Fibroblast of lung (primary cell): ENCODE data around the gene THUMPD1. TPM values are rescaled to one million over a fixed set of nuclear protein-coding genes. Genes with fewer than 3 reads are reported as not detected.
"Not testable (repeated sequence)": the region's sequence is repeated elsewhere in the genome, so short reads cannot be mapped to it uniquely, and the experiment has no call there.

ENCODE experiments used
- DNase-seq, 2 donors: peaks; one replicate each; pipeline versions ENCODE4 v3.0.0 to v3.0.0-alpha.2; 2010; ENCODE audit warnings: low read depth in 2 of 2
- H2AFZ ChIP-seq: 2 replicates; pipeline ENCODE4 v1.5.1; 2012; ENCODE audit warnings: low read length, control low read depth, inconsistent platforms
- H3K27ac ChIP-seq: 2 replicates; pipeline ENCODE4 v1.5.1; 2011; ENCODE audit warnings: low read length, control low read depth; ENCODE audit not compliant: insufficient read depth
- H3K27me3 ChIP-seq: 2 replicates; pipeline ENCODE4 v1.5.1; 2011; ENCODE audit warnings: mild to moderate bottlenecking, low read length; ENCODE audit not compliant: control insufficient read depth, insufficient read depth
- H3K36me3 ChIP-seq: 2 replicates; pipeline ENCODE4 v1.5.1; 2011; ENCODE audit warnings: low read length; ENCODE audit not compliant: control insufficient read depth, insufficient read depth
- H3K4me1 ChIP-seq: 2 replicates; pipeline ENCODE4 v1.5.1; 2011; ENCODE audit warnings: low read length; ENCODE audit not compliant: control insufficient read depth, insufficient read depth; ENCODE audit errors: extremely low read depth
- H3K4me2 ChIP-seq: 2 replicates; pipeline ENCODE4 v1.5.1; 2011; ENCODE audit warnings: low read length, control low read depth; ENCODE audit not compliant: insufficient read depth; ENCODE audit errors: extremely low read depth
- H3K4me3 ChIP-seq, 4 experiments: fragments of 200-600 bp in 1 of 4; sonication (generic) in 1 of 4; replicated peaks in 1 of 4; 2 replicates each; pipeline ENCODE4 v1.5.1; 2011 to 2016; ENCODE audit warnings: low read length in 4 of 4, low read depth in 3 of 4, mild to moderate bottlenecking in 3 of 4, control low read depth in 2 of 4, inconsistent platforms in 1 of 4, mixed read lengths in 1 of 4; ENCODE audit not compliant: insufficient read depth in 1 of 4; ENCODE audit errors: control extremely low read depth in 1 of 4
- H3K79me2 ChIP-seq: 2 replicates; pipeline ENCODE4 v1.5.1; 2012; ENCODE audit warnings: mild to moderate bottlenecking, low read length, inconsistent platforms; ENCODE audit not compliant: control insufficient read depth, insufficient read depth
- H3K9ac ChIP-seq: 2 replicates; pipeline ENCODE4 v1.5.1; 2011; ENCODE audit warnings: mild to moderate bottlenecking, low read length, control low read depth; ENCODE audit not compliant: insufficient read depth
- H3K9me3 ChIP-seq: 2 replicates; pipeline ENCODE4 v1.5.1; 2012; ENCODE audit warnings: low read depth, low read length; ENCODE audit not compliant: control insufficient read depth, insufficient read depth
- H4K20me1 ChIP-seq: 2 replicates; pipeline ENCODE4 v1.5.1; 2011; ENCODE audit warnings: low read length; ENCODE audit not compliant: control insufficient read depth, insufficient read depth; ENCODE audit errors: extremely low read depth
- CTCF ChIP-seq, 2 donors: IDR thresholded peaks in 1 of 2; conservative IDR thresholded peaks in 1 of 2; 1 replicate in 1 of 2; 2 replicates in 1 of 2; pipeline ENCODE4 v1.5.1; 2011 to 2012; ENCODE audit warnings: low read length in 2 of 2, control low read depth in 1 of 2, inconsistent platforms in 1 of 2, low read depth in 1 of 2, mild to moderate bottlenecking in 1 of 2
- EZH2 ChIP-seq: IDR thresholded peaks from 2 replicates; pipeline ENCODE4 v1.5.1; 2012; ENCODE audit warnings: low read length, control low read depth, mild to moderate bottlenecking; ENCODE audit errors: missing control alignments
- polyA plus RNA-seq, 2 donors: library from polyadenylated mRNA; depleted of rRNA in 1 of 2; stranded (reverse) in 1 of 2; unstranded in 1 of 2; fragments of >200 nt; gene quantifications; 2 replicates each; pipeline ENCODE4 v1.2.1, GENCODE V29; 2011 to 2012; ENCODE audit warnings: missing spikeins in 1 of 2
- total RNA-seq: library from RNA; depleted of rRNA; stranded (reverse); fragments of >200 nt; gene quantifications from 2 replicates; pipeline ENCODE4 v1.2.1, GENCODE V29; 2014

THUMPD1 gene
- total and polyA plus RNA-seq, 2 donors (not counting 1 experiment from before 2014, with no cell fraction given) = 31.0 to 54.3 TPM

GRCh38 chr16:20727181-20727580 is 14.4 kb downstream of the THUMPD1 start:
- Histone ChIP-seq H3K4me2 (no peak overlapping the region), H3K4me1 (no peaks in the 10 kb centered on the region), H3K9ac (no peak overlapping the region), H2AFZ (no peak overlapping the region), H3K4me3 (no peak overlapping the region), H3K79me2 (no peaks in the 10 kb centered on the region), H3K36me3 (no peaks in the 10 kb centered on the region), H3K9me3 (no peaks in the 10 kb centered on the region), H3K27ac (no peak overlapping the region), H3K27me3 (no peaks in the 10 kb centered on the region), H4K20me1 (no peaks in the 10 kb centered on the region)
- no peak for TF ChIP-seq EZH2
- no peak for TF ChIP-seq CTCF (conservative IDR thresholded peaks at IDR 0.05 in 1 of 2, IDR thresholded peaks at IDR 0.05 in 1 of 2; ENCODE audit: low read depth in 1 of 2, low read length in 2 of 2)
- no peak for DNase-seq

- Histone ChIP-seq H3K4me3 (no peak overlapping the region), H4K20me1 (no peaks in the 10 kb centered on the region), H3K4me1 (no peaks in the 10 kb centered on the region), H3K4me2 (no peak overlapping the region), H2AFZ (no peak overlapping the region), H3K36me3 (no peaks in the 10 kb centered on the region), H3K9ac (no peak overlapping the region), H3K79me2 (no peaks in the 10 kb centered on the region), H3K27ac (no peak overlapping the region), H3K27me3 (no peaks in the 10 kb centered on the region), H3K9me3 (no peaks in the 10 kb centered on the region)
- DNase-seq = no peak
- TF ChIP-seq CTCF (conservative IDR thresholded peaks at IDR 0.05 in 1 of 2, IDR thresholded peaks at IDR 0.05 in 1 of 2; ENCODE audit: low read depth in 1 of 2, low read length in 2 of 2) = no peak
- TF ChIP-seq EZH2 = no peak
Observed at GRCh38 chr16:20726661-20727060, 15.0 kb downstream of the THUMPD1 start.

GRCh38 chr16:20720251-20720650 is 21.4 kb downstream of the THUMPD1 start:
- Histone ChIP-seq H4K20me1 (no peaks in the 10 kb centered on the region), H3K4me1 (no peaks in the 10 kb centered on the region), H2AFZ (no peak overlapping the region), H3K4me2 (no peak overlapping the region), H3K27me3 (no peaks in the 10 kb centered on the region), H3K27ac (no peak overlapping the region), H3K79me2 (no peaks in the 10 kb centered on the region), H3K36me3 (no peaks in the 10 kb centered on the region), H3K9ac (no peak overlapping the region), H3K9me3 (no peaks in the 10 kb centered on the region), H3K4me3 (no peak overlapping the region)
- no peak for DNase-seq
- no peak for TF ChIP-seq CTCF (conservative IDR thresholded peaks at IDR 0.05 in 1 of 2, IDR thresholded peaks at IDR 0.05 in 1 of 2; ENCODE audit: low read depth in 1 of 2, low read length in 2 of 2)
- TF ChIP-seq EZH2 = no peak

- H3K9ac ChIP-seq, H3K27me3 ChIP-seq, H3K9me3 ChIP-seq, H2AFZ ChIP-seq, H4K20me1 ChIP-seq, H3K79me2 ChIP-seq, H3K4me2 ChIP-seq, DNase-seq, H3K36me3 ChIP-seq, H3K27ac ChIP-seq, H3K4me3 ChIP-seq, H3K4me1 ChIP-seq: not testable (repeated sequence)
Observed at GRCh38 chr16:20717718-20718117, 23.9 kb downstream of the THUMPD1 start.
